Measurements from ENCODE around the gene RPH3AL.
"Not testable (repeated sequence)": the region's sequence is repeated elsewhere in the genome, so short reads cannot be mapped to it uniquely, and the experiment has no call there.

RPH3AL gene

DNA sequence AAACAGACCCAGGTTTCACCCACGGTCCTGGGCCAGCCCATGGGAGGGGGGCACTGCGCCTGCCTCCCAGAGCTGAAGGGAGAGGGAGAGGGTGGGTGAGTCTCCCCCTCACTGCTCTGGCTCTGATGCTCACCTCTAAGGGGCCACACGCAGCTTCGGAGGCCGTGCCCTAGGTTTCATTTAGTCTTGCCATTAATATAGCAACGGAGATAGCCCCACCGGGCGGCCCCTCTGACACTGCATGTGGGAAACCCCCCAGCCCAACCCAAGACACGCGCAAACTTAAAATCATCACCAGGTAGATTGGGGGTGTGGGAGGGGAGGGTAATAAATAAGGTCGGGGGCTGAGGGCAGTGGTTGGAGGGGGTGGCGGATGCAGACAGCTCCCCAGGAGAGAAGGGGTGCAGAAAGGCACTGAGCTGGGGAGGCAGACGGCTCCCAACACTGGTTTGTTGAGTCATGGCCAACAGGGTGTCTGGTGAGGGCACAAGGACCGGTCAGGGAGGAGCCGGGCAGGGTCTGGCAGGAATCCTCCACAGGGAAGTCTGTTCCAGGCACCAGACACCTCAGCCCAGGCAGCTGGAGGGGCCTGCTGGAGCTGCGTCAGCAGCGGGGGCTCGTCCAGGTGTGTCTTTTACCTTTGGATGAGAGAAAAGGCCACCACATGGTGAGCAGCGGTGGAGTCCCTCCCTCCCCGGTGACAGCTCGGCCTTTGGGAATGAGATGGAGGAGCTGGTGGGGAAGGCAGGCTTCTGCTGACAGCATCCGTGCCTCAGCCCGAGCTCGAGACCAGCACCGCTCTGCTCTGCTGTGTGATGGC, 139.1 kb downstream of the RPH3AL start:
- in situ Hi-C loops (cut with MboI; ENCODE audit: low sequenced_read_pairs): no loop called here
- Histone ChIP-seq H3K36me3 (replicated peaks) (no peaks in the 10 kb centered on the region), H3K4me3 (no peak overlapping the region), H3K9me3 (no peaks in the 10 kb centered on the region), H3K27me3 (ENCODE audit: low read depth) (no peaks in the 10 kb centered on the region), H3K4me1 (peaks cover 3% of the 10 kb centered on the region)
- no peak for DNase-seq (ENCODE audit: low spot score in 2 of 2)

DNA sequence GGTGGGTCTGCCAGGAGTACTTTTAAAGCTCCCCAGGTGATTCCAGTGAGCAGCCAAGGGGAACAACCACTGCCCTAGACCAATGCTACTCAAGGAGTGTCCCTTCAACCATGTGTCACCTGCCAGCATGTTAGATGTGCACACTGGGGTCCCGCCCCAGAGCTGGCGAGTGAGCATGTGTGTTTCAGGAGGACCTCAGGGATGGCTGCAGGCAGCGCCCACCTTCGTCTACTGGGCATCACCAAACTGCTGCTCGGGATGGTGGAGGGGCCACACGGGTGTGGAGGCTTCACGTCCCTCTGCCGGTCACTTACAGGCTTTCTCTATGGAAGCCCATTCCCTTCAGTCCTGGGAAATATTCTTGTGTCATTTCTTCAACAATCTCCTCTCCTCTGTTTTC, 142.2 kb downstream of the RPH3AL start:
- in situ Hi-C loops (cut with MboI; ENCODE audit: low sequenced_read_pairs): no loop called here
- H3K9me3 ChIP-seq: no peaks in the 10 kb centered on the region
- no peak for DNase-seq (ENCODE audit: low spot score in 2 of 2)

DNA sequence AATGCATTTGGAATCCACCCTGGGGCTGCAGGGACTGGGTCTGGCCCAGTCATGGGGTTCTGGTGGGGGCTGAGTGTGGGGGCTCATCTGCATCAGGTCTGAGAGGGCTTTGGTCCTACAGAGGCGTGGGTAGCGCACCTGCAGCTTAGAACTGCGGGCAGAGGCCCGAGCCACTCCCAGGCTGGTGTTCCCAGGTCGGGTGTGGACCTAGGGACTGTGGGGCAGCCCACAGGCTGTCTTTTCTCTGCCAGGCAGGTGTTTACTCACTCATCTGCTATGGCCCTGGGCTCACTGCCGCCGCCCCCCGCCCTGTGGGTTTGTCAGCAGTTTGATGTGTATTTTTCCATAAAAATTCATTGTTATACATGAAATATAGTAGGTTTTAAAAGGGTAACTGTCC, 144.2 kb downstream of the RPH3AL start:
- Histone ChIP-seq H3K36me3 (replicated peaks) (no peaks in the 10 kb centered on the region), H3K4me3 (no peak overlapping the region), H3K9me3 (no peaks in the 10 kb centered on the region), H3K4me1 (no peaks in the 10 kb centered on the region), H3K27me3 (ENCODE audit: low read depth) (no peaks in the 10 kb centered on the region; the same call in 1 of the 2 replicates)
- no peak for DNase-seq (ENCODE audit: low spot score in 2 of 2)
- in situ Hi-C loops (cut with MboI; ENCODE audit: low sequenced_read_pairs): no loop called here

More for the DNA sequence above, 142.2 kb downstream of the RPH3AL start:
- Histone ChIP-seq H3K27me3 (ENCODE audit: low read depth) (no peaks in the 10 kb centered on the region; the same call in 1 of the 2 replicates), H3K4me1 (no peaks in the 10 kb centered on the region; the same call in 1 of the 2 replicates), H3K36me3 (replicated peaks) (no peaks in the 10 kb centered on the region), H3K4me3 (no peak overlapping the region)

DNA sequence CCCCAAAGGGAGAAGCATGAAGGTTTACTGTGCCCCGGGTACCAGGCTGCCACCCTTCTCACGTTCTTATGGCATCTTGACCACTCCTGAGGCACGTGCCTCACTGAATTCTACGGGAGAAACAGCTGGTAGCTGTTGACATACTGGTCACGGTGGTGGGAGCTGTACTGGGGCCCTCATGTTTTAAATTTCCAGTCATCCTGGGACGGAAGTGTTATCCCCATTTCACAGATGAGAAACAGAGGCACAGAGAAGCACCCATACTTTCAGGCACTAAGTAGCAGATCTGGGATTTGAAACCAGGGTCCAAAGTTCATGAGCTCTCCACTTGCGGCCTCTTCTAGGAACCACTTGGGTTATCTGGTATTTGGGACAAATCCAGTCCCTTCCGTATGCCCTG, 144.8 kb downstream of the RPH3AL start:
- Histone ChIP-seq H3K4me3 (no peak overlapping the region), H3K36me3 (replicated peaks) (no peaks in the 10 kb centered on the region), H3K4me1 (no peaks in the 10 kb centered on the region), H3K9me3 (no peaks in the 10 kb centered on the region), H3K27me3 (ENCODE audit: low read depth) (no peaks in the 10 kb centered on the region; the same call in 1 of the 2 replicates)
- in situ Hi-C loops (cut with MboI; ENCODE audit: low sequenced_read_pairs): no loop called here
- no peak for DNase-seq (ENCODE audit: low spot score in 2 of 2)

DNA sequence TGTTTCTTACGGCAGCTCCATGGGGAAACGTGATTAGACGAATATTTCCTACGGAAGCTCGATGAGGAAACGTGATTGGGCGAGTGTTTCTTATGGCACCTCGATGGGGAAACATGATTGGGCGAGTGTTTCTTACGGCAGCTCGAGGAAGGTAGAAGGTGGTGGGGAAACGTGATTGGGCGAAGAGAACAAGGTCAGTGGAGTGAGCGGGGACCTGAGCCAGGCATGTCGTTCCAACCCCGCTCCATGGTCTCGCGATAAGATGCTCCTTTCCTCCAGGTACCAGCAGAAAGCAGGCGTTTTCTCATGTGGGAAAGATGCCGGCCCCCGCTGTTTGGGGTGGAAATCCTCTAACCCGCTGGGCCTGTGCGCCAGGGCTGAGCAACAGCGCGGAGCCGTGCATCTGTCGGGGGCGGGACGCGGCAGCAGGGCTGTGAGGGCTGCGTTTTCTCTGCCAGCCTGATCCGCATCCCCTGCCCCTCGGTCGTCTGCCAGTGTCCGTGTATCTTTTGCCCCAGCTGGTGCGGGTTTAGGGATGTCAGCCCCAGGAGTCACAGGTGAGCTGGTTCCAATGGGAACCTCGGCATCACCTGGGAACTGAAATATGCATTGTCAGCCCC, 145.6 kb downstream of the RPH3AL start:
- in situ Hi-C loops (cut with MboI; ENCODE audit: low sequenced_read_pairs): no loop called here
- Histone ChIP-seq H3K9me3 (no peaks in the 10 kb centered on the region), H3K4me1 (no peaks in the 10 kb centered on the region), H3K4me3 (no peak overlapping the region), H3K36me3 (replicated peaks) (no peaks in the 10 kb centered on the region), H3K27me3 (ENCODE audit: low read depth) (no peaks in the 10 kb centered on the region; the same call in 1 of the 2 replicates)
- no peak for DNase-seq (ENCODE audit: low spot score in 2 of 2)

DNA sequence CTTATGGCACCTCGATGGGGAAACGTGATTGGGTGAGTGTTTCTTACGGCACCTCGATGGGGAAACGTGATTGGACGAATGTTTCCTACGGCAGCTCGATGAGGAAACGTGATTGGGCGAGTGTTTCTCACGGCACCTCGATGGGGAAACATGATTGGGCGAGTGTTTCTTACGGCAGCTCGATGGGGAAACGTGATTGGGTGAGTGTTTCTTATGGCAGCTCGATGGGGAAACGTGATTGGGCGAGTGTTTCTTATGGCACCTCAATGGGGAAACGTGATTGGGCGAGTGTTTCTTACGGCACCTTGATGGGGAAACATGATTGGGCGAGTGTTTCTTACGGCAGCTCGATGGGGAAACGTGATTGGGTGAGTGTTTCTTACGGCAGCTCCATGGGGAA, 146.1 kb downstream of the RPH3AL start:
- H3K27me3 ChIP-seq (ENCODE audit: low read depth); H3K36me3 ChIP-seq (replicated peaks); in situ Hi-C loops (cut with MboI; ENCODE audit: low sequenced_read_pairs); DNase-seq (ENCODE audit: low spot score in 2 of 2); H3K9me3 ChIP-seq; H3K4me1 ChIP-seq; H3K4me3 ChIP-seq: not testable (repeated sequence)

DNA sequence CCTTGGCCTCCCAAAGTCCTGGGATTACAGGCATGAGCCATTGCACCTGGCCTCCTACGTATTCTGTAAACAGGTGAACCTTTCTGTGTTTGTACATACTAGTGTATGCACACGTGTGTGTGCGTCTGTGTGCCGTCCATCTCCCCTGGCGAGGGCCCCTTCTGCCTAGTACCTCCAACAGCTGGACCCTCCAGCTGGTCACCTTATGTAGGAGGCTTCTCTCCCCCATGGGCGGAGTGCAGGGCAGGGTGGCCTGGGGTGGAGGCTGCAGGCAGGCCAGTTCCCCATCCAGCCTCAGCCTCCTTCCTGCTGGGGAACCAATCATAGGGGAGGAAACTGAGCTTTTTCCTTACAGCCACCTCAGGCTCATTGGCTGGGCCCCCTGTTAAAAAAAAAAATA, 146.8 kb downstream of the RPH3AL start:
- Histone ChIP-seq H3K36me3 (replicated peaks) (no peaks in the 10 kb centered on the region), H3K4me1 (no peaks in the 10 kb centered on the region), H3K27me3 (ENCODE audit: low read depth) (no peaks in the 10 kb centered on the region; the same call in 1 of the 2 replicates), H3K9me3 (no peaks in the 10 kb centered on the region), H3K4me3 (no peak overlapping the region)
- no peak for DNase-seq (ENCODE audit: low spot score in 2 of 2)
- in situ Hi-C loops (cut with MboI; ENCODE audit: low sequenced_read_pairs): no loop called here

DNA sequence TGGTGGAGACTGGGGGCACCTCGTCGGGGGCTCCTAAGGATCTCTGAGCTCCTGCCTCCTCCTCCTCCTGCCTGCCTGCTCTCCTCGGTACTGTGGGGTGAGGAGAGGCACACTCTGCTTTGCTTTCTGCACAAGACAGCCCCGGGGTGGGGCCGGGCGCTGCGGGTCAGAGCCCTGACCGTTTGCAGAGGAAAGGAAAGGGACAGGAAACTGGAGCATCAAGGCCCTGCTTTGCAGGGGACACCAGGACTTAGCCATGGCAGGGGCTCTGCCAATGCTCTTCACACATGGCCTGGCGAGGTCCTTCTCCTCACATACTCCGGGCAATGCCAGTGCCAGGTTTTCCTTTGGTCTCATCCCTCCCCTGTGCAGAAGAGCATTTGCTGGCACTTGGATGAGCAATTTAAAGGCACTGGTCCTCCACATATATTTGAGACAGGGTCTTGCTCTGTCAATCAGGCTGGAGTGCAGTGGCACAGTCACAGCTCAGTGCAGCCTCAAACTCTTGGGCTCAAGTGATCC, 147.4 kb downstream of the RPH3AL start:
- no peak for DNase-seq (ENCODE audit: low spot score in 2 of 2)
- Histone ChIP-seq H3K4me3 (no peak overlapping the region), H3K27me3 (ENCODE audit: low read depth) (no peaks in the 10 kb centered on the region; the same call in 1 of the 2 replicates), H3K9me3 (no peaks in the 10 kb centered on the region), H3K36me3 (replicated peaks) (no peaks in the 10 kb centered on the region), H3K4me1 (no peaks in the 10 kb centered on the region)
- in situ Hi-C loops (cut with MboI; ENCODE audit: low sequenced_read_pairs): no loop called here

DNA sequence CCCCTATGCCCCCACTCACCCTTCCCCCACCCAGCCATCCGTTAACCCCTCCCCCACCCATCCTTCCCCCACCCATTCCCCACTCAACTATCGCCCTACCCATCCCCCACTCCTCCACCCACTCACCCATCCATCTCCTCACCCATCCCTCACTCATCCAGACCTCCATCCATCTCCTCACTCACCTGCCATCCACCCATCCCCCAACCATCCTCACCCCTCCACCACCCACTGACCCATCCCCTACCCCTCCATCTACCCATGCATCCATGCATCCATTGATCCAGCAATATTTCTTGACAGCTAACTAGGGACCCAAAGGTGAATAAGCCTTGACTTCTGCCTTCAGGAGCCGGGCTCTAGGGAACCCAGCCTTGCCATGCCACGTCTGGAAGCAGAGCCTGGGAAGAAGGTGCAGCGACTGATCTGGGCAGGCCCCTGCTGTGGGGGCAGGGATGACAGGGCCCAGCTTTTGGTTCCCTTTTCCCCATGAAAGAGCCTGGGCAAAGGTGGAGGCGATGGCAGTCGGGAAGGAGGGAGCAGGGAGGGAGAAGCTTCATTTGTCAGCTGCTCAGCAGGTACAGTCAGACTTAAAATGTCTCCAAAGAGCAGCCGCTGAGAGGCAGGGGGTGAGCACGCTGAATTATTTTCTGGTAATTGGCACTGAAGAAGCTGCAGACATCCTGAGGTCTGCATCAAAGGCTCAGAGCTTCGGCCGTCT, 148.0 kb downstream of the RPH3AL start:
- Histone ChIP-seq H3K4me1 (no peaks in the 10 kb centered on the region), H3K9me3 (no peaks in the 10 kb centered on the region), H3K4me3 (no peak overlapping the region), H3K36me3 (replicated peaks) (no peaks in the 10 kb centered on the region), H3K27me3 (ENCODE audit: low read depth) (peaks cover 4% of the 10 kb centered on the region; the same call in 1 of the 2 replicates)
- DNase-seq (ENCODE audit: low spot score in 2 of 2): no peak
- in situ Hi-C loops (cut with MboI; ENCODE audit: low sequenced_read_pairs): no loop called here

DNA sequence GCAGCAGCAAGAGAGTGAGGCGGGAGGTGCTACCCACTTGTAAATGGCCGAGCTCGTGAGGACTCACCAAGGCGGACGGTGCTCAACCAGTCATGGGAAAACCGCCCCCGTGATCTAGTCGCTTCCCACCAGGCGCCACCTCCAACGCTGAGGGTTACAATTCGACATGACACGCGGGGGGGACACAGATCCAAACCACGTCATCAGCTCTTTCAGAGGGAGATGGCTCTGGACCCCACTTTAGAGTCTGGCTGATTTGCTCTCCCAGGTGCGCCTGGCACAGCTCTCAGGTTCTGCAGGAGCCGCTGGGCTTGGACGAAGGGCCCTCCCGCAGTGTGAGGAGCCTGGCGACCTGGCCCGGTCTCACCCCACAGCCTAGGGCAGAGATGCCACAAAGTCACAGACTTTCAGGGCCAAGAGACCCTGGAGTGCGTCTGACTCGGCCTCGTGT, 150.1 kb downstream of the RPH3AL start:
- H3K4me1 ChIP-seq: no peaks in the 10 kb centered on the region
- DNase-seq (ENCODE audit: low spot score in 2 of 2): no peak
- in situ Hi-C loops (cut with MboI; ENCODE audit: low sequenced_read_pairs): no loop called here

DNA sequence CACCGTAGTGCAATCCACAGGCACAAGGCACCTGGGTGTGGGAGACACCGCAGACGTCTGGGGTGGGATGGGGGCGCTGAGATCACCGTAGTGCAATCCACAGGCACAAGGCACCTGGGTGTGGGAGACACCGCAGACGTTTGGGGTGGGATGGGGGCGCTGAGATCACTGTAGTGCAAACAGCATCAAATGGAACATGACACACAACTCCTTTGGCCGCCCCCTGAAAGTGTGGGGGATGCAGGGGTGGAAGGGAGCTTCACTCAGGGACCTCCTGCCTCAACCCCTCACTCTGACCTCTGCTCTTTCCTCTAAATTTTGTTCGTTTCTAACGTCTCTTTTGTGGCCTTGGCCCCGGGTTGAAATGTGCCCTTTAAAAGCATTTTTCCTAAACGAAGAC, 150.9 kb downstream of the RPH3AL start:
- DNase-seq (ENCODE audit: low spot score in 2 of 2); H3K9me3 ChIP-seq; H3K36me3 ChIP-seq (replicated peaks); H3K4me3 ChIP-seq; in situ Hi-C loops (cut with MboI; ENCODE audit: low sequenced_read_pairs); H3K4me1 ChIP-seq: not testable (repeated sequence)
- peaks cover 24% of the 10 kb centered on the region for H3K27me3 ChIP-seq (ENCODE audit: low read depth)

More for the DNA sequence above, 150.1 kb downstream of the RPH3AL start:
- Histone ChIP-seq H3K36me3 (replicated peaks) (no peaks in the 10 kb centered on the region), H3K9me3 (no peaks in the 10 kb centered on the region), H3K4me3 (no peak overlapping the region), H3K27me3 (ENCODE audit: low read depth) (peaks cover 18% of the 10 kb centered on the region)

DNA sequence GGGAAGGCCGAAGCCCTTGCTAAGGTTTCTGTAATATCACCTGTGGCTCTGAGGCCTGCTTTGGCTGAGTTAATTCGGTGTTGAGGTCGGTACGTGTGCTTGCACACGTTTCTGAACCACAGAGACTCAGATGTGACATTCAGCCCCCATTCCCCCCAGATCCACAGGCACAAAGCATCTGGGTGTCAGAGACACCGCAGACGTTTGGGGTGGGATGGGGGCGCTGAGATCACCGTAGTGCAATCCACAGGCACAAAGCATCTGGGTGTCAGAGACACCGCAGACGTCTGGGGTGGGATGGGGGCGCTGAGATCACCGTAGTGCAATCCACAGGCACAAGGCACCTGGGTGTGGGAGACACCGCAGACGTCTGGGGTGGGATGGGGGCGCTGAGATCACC, 151.3 kb downstream of the RPH3AL start:
- H3K4me1 ChIP-seq; H3K36me3 ChIP-seq (replicated peaks); H3K4me3 ChIP-seq; H3K9me3 ChIP-seq; DNase-seq (ENCODE audit: low spot score in 2 of 2); in situ Hi-C loops (cut with MboI; ENCODE audit: low sequenced_read_pairs): not testable (repeated sequence)
- peaks cover 26% of the 10 kb centered on the region for H3K27me3 ChIP-seq (ENCODE audit: low read depth)

DNA sequence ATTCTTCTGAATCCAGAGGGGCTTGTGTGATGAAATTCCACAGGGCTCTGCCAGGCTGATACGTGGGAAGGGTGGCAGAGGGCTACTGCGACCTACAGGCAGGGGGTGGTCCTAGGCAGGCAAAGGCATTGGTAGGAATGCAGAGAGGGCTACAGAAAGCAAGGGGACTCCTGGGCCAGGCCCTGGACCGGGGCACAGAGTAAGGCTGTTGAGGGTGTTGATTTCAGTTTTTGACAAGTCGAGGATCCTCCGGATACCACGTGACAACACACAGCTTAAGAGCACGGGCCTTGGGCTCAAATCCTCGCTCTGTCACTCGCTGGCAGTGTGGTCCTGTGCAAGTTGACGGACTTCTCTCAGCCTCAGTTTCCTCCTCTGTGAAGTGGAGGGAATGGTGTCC, 152.0 kb downstream of the RPH3AL start:
- H3K27me3 ChIP-seq (ENCODE audit: low read depth): peaks cover 27% of the 10 kb centered on the region

More for the DNA sequence above, 152.0 kb downstream of the RPH3AL start:
- Histone ChIP-seq H3K36me3 (replicated peaks) (no peaks in the 10 kb centered on the region), H3K4me1 (no peaks in the 10 kb centered on the region), H3K4me3 (no peak overlapping the region), H3K9me3 (no peaks in the 10 kb centered on the region)
- in situ Hi-C loops (cut with MboI; ENCODE audit: low sequenced_read_pairs): no loop called here
- no peak for DNase-seq (ENCODE audit: low spot score in 2 of 2)
